Liver (tissue), 9 donors: ENCODE measurements around the gene MCF2L. TPM values are rescaled to one million over a fixed set of nuclear protein-coding genes. Genes with fewer than 3 reads are reported as not detected.

Experiments used
- DNase-seq: peaks from one replicate; pipeline ENCODE4 v3.0.0-alpha.2; 2017; ENCODE audit warnings: low spot score
- H3K27ac ChIP-seq, 2 donors: one replicate each; pipeline ENCODE4 v1.7.0; 2013; ENCODE audit warnings: inconsistent platforms in 2 of 2, low read length in 2 of 2, control low read depth in 1 of 2, low read depth in 1 of 2, mild to moderate bottlenecking in 1 of 2
- H3K27me3 ChIP-seq, 4 donors: one replicate each; pipeline versions ENCODE4 v1.6.1 to v1.7.0; 2013; ENCODE audit warnings: low read length in 3 of 4, inconsistent platforms in 1 of 4, mild to moderate bottlenecking in 1 of 4, moderate library complexity in 1 of 4; ENCODE audit not compliant: control insufficient read depth in 4 of 4, insufficient read depth in 4 of 4
- H3K36me3 ChIP-seq, 4 donors: one replicate each; pipeline versions ENCODE4 v1.6.1 to v1.7.0; 2013; ENCODE audit warnings: low read length in 3 of 4, mild to moderate bottlenecking in 3 of 4, low read depth in 1 of 4, moderate library complexity in 1 of 4; ENCODE audit not compliant: control insufficient read depth in 4 of 4, insufficient read depth in 3 of 4
- H3K4me1 ChIP-seq, 4 donors: one replicate each; pipeline versions ENCODE4 v1.6.1 to v1.7.0; 2013; ENCODE audit warnings: low read length in 3 of 4, mild to moderate bottlenecking in 3 of 4, moderate library complexity in 1 of 4; ENCODE audit not compliant: control insufficient read depth in 4 of 4, insufficient read depth in 4 of 4
- H3K4me3 ChIP-seq, 3 donors: one replicate each; pipeline versions ENCODE4 v1.6.1 to v1.7.0; 2013; ENCODE audit warnings: low read length in 3 of 3, control low read depth in 1 of 3, low read depth in 1 of 3, mild to moderate bottlenecking in 1 of 3
- H3K9ac ChIP-seq, 2 donors: one replicate each; pipeline ENCODE4 v1.7.0; 2013; ENCODE audit warnings: low read length in 2 of 2, mild to moderate bottlenecking in 2 of 2, moderate library complexity in 2 of 2, control low read depth in 1 of 2, low read depth in 1 of 2
- H3K9me3 ChIP-seq, 4 donors: one replicate each; pipeline versions ENCODE4 v1.6.1 to v1.7.0; 2013; ENCODE audit warnings: low read length in 3 of 4; ENCODE audit not compliant: control insufficient read depth in 4 of 4
- EGR1 ChIP-seq, 2 donors: IDR thresholded peaks; 2 replicates each; pipeline ENCODE4 v1.6.1; 2016 to 2018; ENCODE audit warnings: antibody characterized with exemption in 2 of 2, low read depth in 2 of 2
- FOXA2 ChIP-seq: IDR thresholded peaks from 2 replicates; pipeline ENCODE4 v1.6.1; 2016; ENCODE audit warnings: antibody characterized with exemption
- GABPA ChIP-seq, 2 donors: IDR thresholded peaks in 1 of 2; conservative IDR thresholded peaks in 1 of 2; 2 replicates each; pipeline ENCODE4 v1.6.1; 2016; ENCODE audit warnings: antibody characterized with exemption in 2 of 2, mild to moderate bottlenecking in 1 of 2, moderate library complexity in 1 of 2
- HNF4A ChIP-seq, 2 donors: conservative IDR thresholded peaks; 2 replicates each; pipeline ENCODE4 v1.6.1; 2016; ENCODE audit warnings: antibody characterized with exemption in 2 of 2, mild to moderate bottlenecking in 2 of 2
- JUND ChIP-seq, 2 donors: IDR thresholded peaks; 2 replicates each; pipeline ENCODE4 v1.6.1; 2016; ENCODE audit warnings: antibody characterized with exemption in 2 of 2
- NR2F2 ChIP-seq: IDR thresholded peaks from 2 replicates; pipeline ENCODE4 v1.6.1; 2016; ENCODE audit warnings: antibody characterized with exemption
- RAD21 ChIP-seq, 2 donors: IDR thresholded peaks; 2 replicates each; pipeline ENCODE4 v1.6.1; 2016; ENCODE audit warnings: antibody characterized with exemption in 2 of 2, mild to moderate bottlenecking in 2 of 2
- REST ChIP-seq: IDR thresholded peaks from 2 replicates; pipeline ENCODE4 v1.6.1; 2016; ENCODE audit warnings: antibody characterized with exemption, mild to moderate bottlenecking
- RXRA ChIP-seq, 2 donors: IDR thresholded peaks; 2 replicates each; pipeline ENCODE4 v1.6.1; 2017 to 2018; ENCODE audit warnings: antibody characterized with exemption in 2 of 2, mild to moderate bottlenecking in 1 of 2
- SP1 ChIP-seq: IDR thresholded peaks from 2 replicates; pipeline ENCODE4 v1.6.1; 2018; ENCODE audit warnings: antibody characterized with exemption, mild to moderate bottlenecking
- TAF1 ChIP-seq: conservative IDR thresholded peaks from 2 replicates; pipeline ENCODE4 v1.6.1; 2016; ENCODE audit warnings: antibody characterized with exemption, mild to moderate bottlenecking
- YY1 ChIP-seq: IDR thresholded peaks from 2 replicates; pipeline ENCODE4 v1.6.1; 2016; ENCODE audit warnings: antibody characterized with exemption, mild to moderate bottlenecking
- WGBS: extraction: QIAGEN DNeasy Blood & Tissue Kit; methylation state at CpG from one replicate; pipeline ENCODE4 v1.1.7; 2013; 5-methylcytosine and 5-hydroxymethylcytosine counted together
- polyA plus RNA-seq, 2 donors: library from polyadenylated mRNA; stranded (reverse) in 1 of 2; unstranded in 1 of 2; fragments of 200-250 nt in 1 of 2; fragments of >200 nt in 1 of 2; fragmentation: Nextera tagmentation in 1 of 2; extraction: Ambion mirVana in 1 of 2; gene quantifications; one replicate each; pipeline versions ENCODE4 v1.2.1 to v1.2.3, GENCODE V29; 2013 to 2015
- total RNA-seq, 2 donors: library from RNA; depleted of rRNA; stranded (reverse); fragments of >200 nt; gene quantifications; one replicate each; pipeline ENCODE4 v1.2.3, GENCODE V29; 2014
- TF ChIP-seq, protein P1 (sequence below): IDR thresholded peaks from 2 replicates; pipeline ENCODE4 v1.6.1; 2016; ENCODE audit warnings: antibody characterized with exemption
- TF ChIP-seq, protein P2 (sequence below): fragments of 150-350 bp; IDR thresholded peaks from 2 replicates; pipeline ENCODE4 v1.5.1; 2017; ENCODE audit warnings: improper control_type of control experiment, low read depth, low read length; ENCODE audit not compliant: missing input control
- TF ChIP-seq, protein P3 (sequence below): IDR thresholded peaks from 2 replicates; pipeline ENCODE4 v1.6.1; 2016; ENCODE audit warnings: antibody characterized with exemption
- TF ChIP-seq, protein P4 (sequence below): IDR thresholded peaks from 2 replicates; pipeline ENCODE4 v1.6.1; 2016; ENCODE audit warnings: antibody characterized with exemption
- donor health status: healthy.
- donor health status: healthy.
- donor health status: healthy.
- donor health status: healthy.
- donor health status: healthy.

Gene MCF2L
- total and polyA plus RNA-seq, 4 donors = 2.9 to 12.8 (median 7.1) TPM

DNA sequence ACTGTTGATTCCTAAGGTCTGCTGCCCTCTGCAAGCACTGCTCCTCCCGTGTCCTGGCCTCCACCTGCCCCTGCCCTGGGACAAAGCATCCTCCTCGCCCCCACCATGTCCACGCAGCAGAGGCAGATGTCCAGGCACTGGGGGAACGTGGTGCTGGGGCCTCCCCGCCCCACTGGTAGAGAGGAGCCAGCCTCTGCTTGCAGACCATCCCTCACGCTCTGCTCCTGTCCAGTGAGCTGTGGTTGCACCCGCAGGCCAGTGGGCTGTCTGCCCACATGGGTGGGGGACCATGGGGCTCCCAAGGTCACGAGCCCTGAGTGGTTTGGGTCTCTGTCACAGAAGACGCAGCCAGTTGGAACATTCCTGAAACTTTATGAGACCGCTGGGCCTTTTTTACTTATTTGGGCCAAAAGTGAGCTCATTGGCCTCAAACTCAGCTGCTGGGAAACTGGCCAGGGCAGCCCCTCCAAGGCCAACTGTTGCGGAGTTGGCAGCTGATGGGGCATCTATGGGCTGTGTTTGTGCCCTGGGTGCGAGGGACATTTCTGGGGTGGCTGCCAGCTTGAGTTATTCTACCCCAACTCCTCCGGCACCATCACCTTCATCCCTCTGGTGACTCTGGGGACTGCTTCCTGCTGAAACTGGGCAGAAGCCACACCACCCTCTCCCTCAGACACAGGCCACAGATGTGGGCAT, 71.7 kb downstream of the MCF2L start:
- H3K4me1 ChIP-seq = no peaks in the 10 kb centered on the region
- H3K9ac ChIP-seq = no peak overlapping the region
- no peaks in the 10 kb centered on the region for H3K9me3 ChIP-seq
- no peaks in the 10 kb centered on the region for H3K27me3 ChIP-seq
- WGBS = 90% methylated on average over 13 of the region's 13 CpGs
- peaks cover 0 to 5% (median 2%) of the 10 kb centered on the region in 4 donors for H3K36me3 ChIP-seq
- no peak for DNase-seq
- no peak overlapping the region for H3K27ac ChIP-seq
- TF ChIP-seq RAD21 (IDR thresholded peaks at IDR 0.05) (no peak), YY1 (no peak), FOXA2 (no peak), TAF1 (no peak), EGR1 (IDR thresholded peaks at IDR 0.05; ENCODE audit: low read depth in 2 of 2) (no peak), GABPA (IDR thresholded peaks at IDR 0.05 in 1 of 2, conservative IDR thresholded peaks at IDR 0.05 in 1 of 2) (no peak), NR2F2 (no peak), REST (no peak), JUND (IDR thresholded peaks at IDR 0.05) (no peak), SP1 (no peak)
- TF ChIP-seq, protein P1, sequence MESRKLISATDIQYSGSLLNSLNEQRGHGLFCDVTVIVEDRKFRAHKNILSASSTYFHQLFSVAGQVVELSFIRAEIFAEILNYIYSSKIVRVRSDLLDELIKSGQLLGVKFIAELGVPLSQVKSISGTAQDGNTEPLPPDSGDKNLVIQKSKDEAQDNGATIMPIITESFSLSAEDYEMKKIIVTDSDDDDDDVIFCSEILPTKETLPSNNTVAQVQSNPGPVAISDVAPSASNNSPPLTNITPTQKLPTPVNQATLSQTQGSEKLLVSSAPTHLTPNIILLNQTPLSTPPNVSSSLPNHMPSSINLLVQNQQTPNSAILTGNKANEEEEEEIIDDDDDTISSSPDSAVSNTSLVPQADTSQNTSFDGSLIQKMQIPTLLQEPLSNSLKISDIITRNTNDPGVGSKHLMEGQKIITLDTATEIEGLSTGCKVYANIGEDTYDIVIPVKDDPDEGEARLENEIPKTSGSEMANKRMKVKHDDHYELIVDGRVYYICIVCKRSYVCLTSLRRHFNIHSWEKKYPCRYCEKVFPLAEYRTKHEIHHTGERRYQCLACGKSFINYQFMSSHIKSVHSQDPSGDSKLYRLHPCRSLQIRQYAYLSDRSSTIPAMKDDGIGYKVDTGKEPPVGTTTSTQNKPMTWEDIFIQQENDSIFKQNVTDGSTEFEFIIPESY = no peak
- TF ChIP-seq, protein P2, sequence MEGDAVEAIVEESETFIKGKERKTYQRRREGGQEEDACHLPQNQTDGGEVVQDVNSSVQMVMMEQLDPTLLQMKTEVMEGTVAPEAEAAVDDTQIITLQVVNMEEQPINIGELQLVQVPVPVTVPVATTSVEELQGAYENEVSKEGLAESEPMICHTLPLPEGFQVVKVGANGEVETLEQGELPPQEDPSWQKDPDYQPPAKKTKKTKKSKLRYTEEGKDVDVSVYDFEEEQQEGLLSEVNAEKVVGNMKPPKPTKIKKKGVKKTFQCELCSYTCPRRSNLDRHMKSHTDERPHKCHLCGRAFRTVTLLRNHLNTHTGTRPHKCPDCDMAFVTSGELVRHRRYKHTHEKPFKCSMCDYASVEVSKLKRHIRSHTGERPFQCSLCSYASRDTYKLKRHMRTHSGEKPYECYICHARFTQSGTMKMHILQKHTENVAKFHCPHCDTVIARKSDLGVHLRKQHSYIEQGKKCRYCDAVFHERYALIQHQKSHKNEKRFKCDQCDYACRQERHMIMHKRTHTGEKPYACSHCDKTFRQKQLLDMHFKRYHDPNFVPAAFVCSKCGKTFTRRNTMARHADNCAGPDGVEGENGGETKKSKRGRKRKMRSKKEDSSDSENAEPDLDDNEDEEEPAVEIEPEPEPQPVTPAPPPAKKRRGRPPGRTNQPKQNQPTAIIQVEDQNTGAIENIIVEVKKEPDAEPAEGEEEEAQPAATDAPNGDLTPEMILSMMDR = no peak
- TF ChIP-seq, protein P3, sequence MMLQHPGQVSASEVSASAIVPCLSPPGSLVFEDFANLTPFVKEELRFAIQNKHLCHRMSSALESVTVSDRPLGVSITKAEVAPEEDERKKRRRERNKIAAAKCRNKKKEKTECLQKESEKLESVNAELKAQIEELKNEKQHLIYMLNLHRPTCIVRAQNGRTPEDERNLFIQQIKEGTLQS = no peak
- TF ChIP-seq, protein P4, sequence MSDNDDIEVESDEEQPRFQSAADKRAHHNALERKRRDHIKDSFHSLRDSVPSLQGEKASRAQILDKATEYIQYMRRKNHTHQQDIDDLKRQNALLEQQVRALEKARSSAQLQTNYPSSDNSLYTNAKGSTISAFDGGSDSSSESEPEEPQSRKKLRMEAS = no peak
- H3K4me3 ChIP-seq = no peak overlapping the region

DNA sequence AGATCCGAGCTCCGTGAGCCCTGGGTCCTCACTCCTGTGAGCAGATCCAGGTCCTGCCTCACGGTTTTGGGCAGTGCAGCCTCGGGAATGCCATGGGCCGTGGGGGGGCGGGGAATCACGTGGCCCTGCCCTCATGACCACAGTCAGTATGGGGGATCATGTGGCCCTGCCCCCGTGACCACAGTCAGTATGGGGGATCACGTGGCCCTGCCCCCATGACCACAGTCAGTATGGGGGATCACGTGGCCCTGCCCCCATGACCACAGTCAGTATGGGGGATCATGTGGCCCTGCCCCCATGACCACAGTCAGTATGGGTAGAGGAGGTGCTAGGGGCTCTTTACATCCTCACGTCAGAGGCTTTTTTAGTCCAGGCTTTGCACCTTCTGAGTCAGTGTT, 72.3 kb downstream of the MCF2L start:
- no peaks in the 10 kb centered on the region for H3K9me3 ChIP-seq
- peaks cover 0 to 11% (median 3%) of the 10 kb centered on the region in 4 donors for H3K36me3 ChIP-seq
- no peak overlapping the region for H3K9ac ChIP-seq
- WGBS = 90% methylated on average over 11 of the region's 11 CpGs
- no peak overlapping the region for H3K4me3 ChIP-seq
- TF ChIP-seq JUND (IDR thresholded peaks at IDR 0.05) (no peak), RXRA (IDR thresholded peaks at IDR 0.05) (no peak), SP1 (no peak), RAD21 (IDR thresholded peaks at IDR 0.05) (no peak), HNF4A (conservative IDR thresholded peaks at IDR 0.05) (no peak)
- TF ChIP-seq, protein P3 = no peak
- TF ChIP-seq, protein P4 = no peak
- no peaks in the 10 kb centered on the region for H3K4me1 ChIP-seq
- H3K27ac ChIP-seq = no peak overlapping the region
- no peak for DNase-seq
- no peaks in the 10 kb centered on the region for H3K27me3 ChIP-seq
